ENCODE measurements around the gene PAPPA.

PAPPA gene

GRCh38 chr9:116179568-116179967, 26.0 kb downstream of the PAPPA start:
- Histone ChIP-seq H3K27me3 (ENCODE audit: insufficient read depth, low read length) (no peaks in the 10 kb centered on the region), H3K4me1 (ENCODE audit: insufficient read depth, low read length) (peaks cover 7% of the 10 kb centered on the region), H3K36me3 (ENCODE audit: insufficient read depth, low read length) (no peaks in the 10 kb centered on the region), H3K4me3 (ENCODE audit: low read length) (no peak overlapping the region), H3K9me3 (ENCODE audit: low read length) (no peaks in the 10 kb centered on the region), H2AFZ (ENCODE audit: low read depth, low read length) (no peak overlapping the region)

DNA sequence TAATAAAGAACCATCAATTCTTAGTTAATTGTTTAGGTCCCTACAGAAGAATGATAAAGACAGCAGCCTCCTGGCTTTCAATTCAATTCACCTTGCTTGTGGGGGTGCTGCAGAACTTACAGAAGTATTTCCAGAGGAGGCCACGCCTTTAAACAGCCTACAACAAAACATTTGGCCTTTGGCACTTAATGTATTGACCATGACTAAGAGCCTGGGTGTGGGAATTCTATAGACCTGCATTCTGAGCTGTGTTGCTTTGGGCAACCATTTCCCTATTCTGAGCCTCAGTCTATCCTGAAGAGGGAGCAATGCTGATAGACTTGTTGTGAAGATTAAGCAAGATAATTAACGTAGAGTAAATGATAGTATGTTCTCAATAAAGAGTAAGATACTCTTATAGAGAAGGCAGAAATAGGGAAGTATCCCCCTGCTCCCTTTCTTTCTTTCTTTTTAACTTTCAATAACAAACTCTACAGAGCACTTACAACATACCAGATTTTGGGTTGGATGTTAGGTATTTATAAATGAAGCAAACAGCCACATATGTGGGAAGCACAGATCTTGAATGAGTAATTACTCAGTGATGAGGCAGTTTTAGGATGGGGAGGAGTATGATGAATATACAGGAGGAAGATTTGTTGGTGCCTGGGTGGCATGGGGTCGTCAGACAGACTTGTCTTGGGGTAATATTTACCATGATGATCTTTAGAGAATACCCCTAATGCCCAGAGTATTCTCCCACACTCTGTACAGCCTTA, 28.4 kb downstream of the PAPPA start:
- Histone ChIP-seq H3K27me3 (ENCODE audit: insufficient read depth, low read length) (no peaks in the 10 kb centered on the region), H2AFZ (ENCODE audit: low read depth, low read length) (no peak overlapping the region), H3K36me3 (ENCODE audit: insufficient read depth, low read length) (no peaks in the 10 kb centered on the region), H3K4me3 (ENCODE audit: low read length) (no peak overlapping the region), H3K4me1 (ENCODE audit: insufficient read depth, low read length) (peaks cover 7% of the 10 kb centered on the region), H3K9me3 (ENCODE audit: low read length) (no peaks in the 10 kb centered on the region)

DNA sequence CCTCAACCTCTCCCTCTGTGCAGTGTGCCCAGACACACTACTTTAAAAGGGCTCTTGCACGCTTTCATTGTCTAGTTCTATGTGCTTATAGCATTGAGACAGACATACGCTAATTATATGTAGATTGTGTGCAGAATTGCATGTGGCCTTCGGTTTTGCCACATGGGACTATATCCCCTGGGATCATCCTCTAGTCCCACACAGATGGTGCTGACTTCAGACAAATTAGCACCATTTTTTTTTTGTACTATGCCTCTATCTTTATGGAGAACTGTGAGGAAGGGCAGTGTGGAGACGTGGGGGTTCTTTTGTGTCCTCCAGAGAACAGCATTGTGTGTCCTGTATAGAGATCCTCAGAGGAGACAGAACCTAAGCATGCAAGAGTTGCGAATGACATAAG, 29.3 kb downstream of the PAPPA start:
- no peaks in the 10 kb centered on the region for H3K36me3 ChIP-seq (ENCODE audit: insufficient read depth, low read length)
- peaks cover 2% of the 10 kb centered on the region for H3K9me3 ChIP-seq (ENCODE audit: low read length)
- no peak overlapping the region for H3K4me3 ChIP-seq (ENCODE audit: low read length)
- no peaks in the 10 kb centered on the region for H3K27me3 ChIP-seq (ENCODE audit: insufficient read depth, low read length)
- H2AFZ ChIP-seq (ENCODE audit: low read depth, low read length): no peak overlapping the region
- H3K4me1 ChIP-seq (ENCODE audit: insufficient read depth, low read length): peaks cover 7% of the 10 kb centered on the region

- peaks cover 2% of the 10 kb centered on the region for H3K9me3 ChIP-seq (ENCODE audit: low read length)
These were observed 34.1 kb downstream of the PAPPA start for GRCh38 chr9:116187570-116188170.

DNA sequence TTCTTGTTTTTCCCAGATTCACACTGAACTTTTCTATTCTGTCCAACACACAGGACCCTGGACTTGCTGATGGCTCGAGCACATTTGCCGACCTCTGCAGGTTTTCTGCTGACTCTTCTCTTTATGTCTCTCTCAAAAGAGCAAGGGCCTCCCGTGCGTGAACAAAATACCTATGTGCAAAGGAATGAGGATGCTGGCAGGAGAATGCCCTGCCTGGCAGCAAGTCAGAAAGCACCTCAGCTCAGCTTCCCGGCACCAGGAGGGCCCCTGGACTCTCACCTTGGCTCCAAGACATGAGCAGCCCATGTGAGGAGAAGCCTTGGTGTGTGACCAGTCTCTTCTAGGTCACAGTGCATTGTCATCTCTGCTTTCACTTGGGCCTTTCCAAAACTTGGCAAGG, 36.1 kb downstream of the PAPPA start:
- H3K4me3 ChIP-seq (ENCODE audit: low read length): no peak overlapping the region
- peaks cover 2% of the 10 kb centered on the region for H3K9me3 ChIP-seq (ENCODE audit: low read length)
- no peaks in the 10 kb centered on the region for H3K36me3 ChIP-seq (ENCODE audit: insufficient read depth, low read length)
- H3K27me3 ChIP-seq (ENCODE audit: insufficient read depth, low read length): no peaks in the 10 kb centered on the region
- no peak overlapping the region for H2AFZ ChIP-seq (ENCODE audit: low read depth, low read length)
- H3K4me1 ChIP-seq (ENCODE audit: insufficient read depth, low read length): no peaks in the 10 kb centered on the region

More at GRCh38 chr9:116187570-116188170, 34.1 kb downstream of the PAPPA start:
- Histone ChIP-seq H3K4me1 (ENCODE audit: insufficient read depth, low read length) (peaks cover 4% of the 10 kb centered on the region), H3K27me3 (ENCODE audit: insufficient read depth, low read length) (no peaks in the 10 kb centered on the region), H3K4me3 (ENCODE audit: low read length) (no peak overlapping the region), H2AFZ (ENCODE audit: low read depth, low read length) (no peak overlapping the region), H3K36me3 (ENCODE audit: insufficient read depth, low read length) (no peaks in the 10 kb centered on the region)

DNA sequence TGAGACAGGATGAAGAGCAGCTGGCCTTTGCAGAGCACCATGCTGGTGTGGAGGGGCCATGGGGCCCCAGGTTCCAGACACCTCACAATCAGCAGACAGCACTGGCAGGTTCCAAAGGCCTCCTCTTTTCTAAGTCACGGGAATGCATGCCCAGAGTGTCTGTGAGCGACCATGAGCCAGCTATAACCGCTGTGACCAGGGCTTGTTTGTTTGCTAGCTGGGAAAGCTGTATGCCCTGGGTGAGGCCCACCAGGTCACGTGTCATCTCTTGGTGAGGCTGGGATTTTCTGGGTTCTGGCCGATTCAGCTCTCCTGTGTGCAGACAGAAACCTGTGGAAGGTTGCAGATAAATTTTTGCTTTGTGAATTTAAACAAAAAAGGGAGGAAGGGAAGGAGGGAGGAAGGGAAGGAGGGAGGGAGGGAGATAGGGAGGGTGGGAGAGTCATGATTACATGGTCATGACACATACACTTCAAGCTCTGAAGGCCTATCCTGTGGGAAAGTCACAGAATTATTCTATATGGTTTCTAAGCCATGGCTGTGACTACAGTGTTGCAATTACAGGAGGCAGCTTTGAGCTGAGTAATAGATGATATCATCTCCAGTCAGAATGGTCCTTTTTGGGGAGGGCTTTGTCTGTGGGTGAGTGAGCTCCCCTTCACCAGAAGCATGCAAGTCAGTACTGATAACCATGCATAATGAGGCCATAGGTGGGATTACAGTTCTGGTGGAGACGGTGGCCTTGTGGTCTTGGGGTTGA, 37.2 kb downstream of the PAPPA start:
- no peak overlapping the region for H2AFZ ChIP-seq (ENCODE audit: low read depth, low read length)
- peaks cover 2% of the 10 kb centered on the region for H3K9me3 ChIP-seq (ENCODE audit: low read length)
- H3K4me1 ChIP-seq (ENCODE audit: insufficient read depth, low read length): no peaks in the 10 kb centered on the region
- no peak overlapping the region for H3K4me3 ChIP-seq (ENCODE audit: low read length)
- no peaks in the 10 kb centered on the region for H3K27me3 ChIP-seq (ENCODE audit: insufficient read depth, low read length)
- no peaks in the 10 kb centered on the region for H3K36me3 ChIP-seq (ENCODE audit: insufficient read depth, low read length)

- Histone ChIP-seq H3K27me3 (ENCODE audit: insufficient read depth, low read length) (no peaks in the 10 kb centered on the region), H2AFZ (ENCODE audit: low read depth, low read length) (no peak overlapping the region), H3K9me3 (ENCODE audit: low read length) (peaks cover 2% of the 10 kb centered on the region), H3K4me3 (ENCODE audit: low read length) (no peak overlapping the region), H3K4me1 (ENCODE audit: insufficient read depth, low read length) (no peaks in the 10 kb centered on the region), H3K36me3 (ENCODE audit: insufficient read depth, low read length) (no peaks in the 10 kb centered on the region)
These were observed 38.2 kb downstream of the PAPPA start for GRCh38 chr9:116191576-116192415.

GRCh38 chr9:116193636-116194035, 40.0 kb downstream of the PAPPA start:
- no peak overlapping the region for H2AFZ ChIP-seq (ENCODE audit: low read depth, low read length)
- no peaks in the 10 kb centered on the region for H3K9me3 ChIP-seq (ENCODE audit: low read length)
- no peaks in the 10 kb centered on the region for H3K4me1 ChIP-seq (ENCODE audit: insufficient read depth, low read length)
- no peaks in the 10 kb centered on the region for H3K36me3 ChIP-seq (ENCODE audit: insufficient read depth, low read length)
- no peak overlapping the region for H3K4me3 ChIP-seq (ENCODE audit: low read length)
- no peaks in the 10 kb centered on the region for H3K27me3 ChIP-seq (ENCODE audit: insufficient read depth, low read length)

- Histone ChIP-seq H3K27me3 (ENCODE audit: insufficient read depth, low read length) (no peaks in the 10 kb centered on the region), H3K4me1 (ENCODE audit: insufficient read depth, low read length) (no peaks in the 10 kb centered on the region), H3K36me3 (ENCODE audit: insufficient read depth, low read length) (no peaks in the 10 kb centered on the region)
These were observed 43.2 kb downstream of the PAPPA start for GRCh38 chr9:116196806-116197205.

DNA sequence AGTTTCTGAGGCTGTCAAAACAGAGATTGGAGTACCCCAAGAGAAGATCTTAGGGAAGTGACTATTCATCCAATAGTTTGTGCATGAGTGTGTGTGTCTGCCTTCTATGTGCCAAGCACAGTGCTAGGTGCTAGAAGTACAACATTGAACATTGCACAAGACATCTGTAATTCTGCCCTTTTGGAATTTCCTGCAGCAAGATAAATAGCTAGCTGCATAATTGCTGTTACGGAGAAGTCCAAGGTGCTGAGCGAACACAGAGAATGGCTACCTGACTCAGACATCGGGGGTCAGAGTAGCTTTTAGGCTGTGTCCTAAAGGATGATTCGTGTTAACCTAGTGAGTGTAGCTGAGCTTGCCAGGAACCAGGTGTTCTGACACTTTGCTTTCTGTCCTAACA, 44.8 kb downstream of the PAPPA start:
- H3K9me3 ChIP-seq (ENCODE audit: low read length): no peaks in the 10 kb centered on the region
- no peak overlapping the region for H2AFZ ChIP-seq (ENCODE audit: low read depth, low read length)
- H3K36me3 ChIP-seq (ENCODE audit: insufficient read depth, low read length): no peaks in the 10 kb centered on the region
- no peaks in the 10 kb centered on the region for H3K27me3 ChIP-seq (ENCODE audit: insufficient read depth, low read length)
- H3K4me3 ChIP-seq (ENCODE audit: low read length): no peak overlapping the region
- no peaks in the 10 kb centered on the region for H3K4me1 ChIP-seq (ENCODE audit: insufficient read depth, low read length)

More at GRCh38 chr9:116196806-116197205, 43.2 kb downstream of the PAPPA start:
- Histone ChIP-seq H3K4me3 (ENCODE audit: low read length) (no peak overlapping the region), H3K9me3 (ENCODE audit: low read length) (no peaks in the 10 kb centered on the region), H2AFZ (ENCODE audit: low read depth, low read length) (no peak overlapping the region)

- H3K4me1 ChIP-seq (ENCODE audit: insufficient read depth, low read length): no peaks in the 10 kb centered on the region
- no peak overlapping the region for H3K4me3 ChIP-seq (ENCODE audit: low read length)
- no peaks in the 10 kb centered on the region for H3K27me3 ChIP-seq (ENCODE audit: insufficient read depth, low read length)
- H3K36me3 ChIP-seq (ENCODE audit: insufficient read depth, low read length): no peaks in the 10 kb centered on the region
- no peak overlapping the region for H2AFZ ChIP-seq (ENCODE audit: low read depth, low read length)
- no peaks in the 10 kb centered on the region for H3K9me3 ChIP-seq (ENCODE audit: low read length)
These were observed 48.8 kb downstream of the PAPPA start for GRCh38 chr9:116202219-116202912.

DNA sequence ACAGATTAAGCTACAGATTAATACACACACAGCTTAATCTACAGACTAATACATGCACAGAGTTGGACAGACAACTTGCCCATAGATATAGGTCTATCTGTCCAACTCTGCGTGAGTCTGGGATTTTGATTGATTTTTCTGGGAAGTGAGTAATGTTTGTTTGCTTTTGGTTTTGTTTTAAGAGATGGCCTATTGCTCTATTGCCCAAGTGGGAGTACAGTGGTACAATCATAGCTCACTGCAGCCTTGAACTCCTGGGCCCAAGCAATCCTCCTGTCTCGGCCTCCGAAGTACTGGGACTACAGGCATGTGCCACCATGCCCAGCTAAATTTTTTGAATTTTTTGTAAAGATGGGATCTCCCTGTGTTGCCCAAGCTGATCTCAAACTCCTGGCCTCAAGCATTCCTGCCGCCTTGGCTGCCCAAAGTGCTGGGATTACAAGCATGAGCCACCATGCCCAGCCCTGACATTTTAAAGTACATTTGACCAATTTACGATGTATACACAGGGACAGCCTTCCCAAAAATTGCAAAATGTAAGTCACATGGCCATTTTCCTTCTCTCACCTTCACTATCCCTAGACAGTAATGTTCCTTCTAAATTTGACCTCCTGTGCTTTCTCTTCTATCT, 50.8 kb downstream of the PAPPA start:
- Histone ChIP-seq H3K36me3 (ENCODE audit: insufficient read depth, low read length) (no peaks in the 10 kb centered on the region), H3K4me1 (ENCODE audit: insufficient read depth, low read length) (no peaks in the 10 kb centered on the region), H3K9me3 (ENCODE audit: low read length) (no peaks in the 10 kb centered on the region), H3K27me3 (ENCODE audit: insufficient read depth, low read length) (no peaks in the 10 kb centered on the region), H2AFZ (ENCODE audit: low read depth, low read length) (no peak overlapping the region), H3K4me3 (ENCODE audit: low read length) (no peak overlapping the region)

Measured in neuron (in vitro differentiated cells).